PFSK-1 (cell line): ENCODE measurements around the gene BICD1.

Source experiments
- FOXP2 ChIP-seq: optimal IDR thresholded peaks from 2 replicates; pipeline ENCODE3; 2011; ENCODE audit warnings: borderline replicate concordance, control low read depth, inconsistent platforms; ENCODE audit not compliant: insufficient read depth; ENCODE audit errors: extremely low read length, extremely low read depth
- POLR2AphosphoS5 ChIP-seq: IDR thresholded peaks from 2 replicates; pipeline ENCODE4 v1.6.1; 2012; ENCODE audit warnings: low read depth, mild to moderate bottlenecking, control low read depth, low read length, moderate library complexity
- SIN3A ChIP-seq: IDR thresholded peaks from 2 replicates; pipeline ENCODE4 v1.6.1; 2012; ENCODE audit warnings: mild to moderate bottlenecking, low read length, moderate library complexity, borderline replicate concordance; ENCODE audit not compliant: insufficient read depth
- TAF1 ChIP-seq: IDR thresholded peaks from 2 replicates; pipeline ENCODE4 v1.6.1; 2012; ENCODE audit warnings: low read length, control low read depth, borderline replicate concordance; ENCODE audit not compliant: insufficient read depth
- TF ChIP-seq, protein P1 (sequence below), 2 experiments: IDR thresholded peaks; 2 replicates each; pipeline versions ENCODE4 v1.6.1 to v1.8.0; 2011 to 2012; ENCODE audit warnings: low read depth in 2 of 2, low read length in 2 of 2, control low read depth in 1 of 2, inconsistent platforms in 1 of 2, mild to moderate bottlenecking in 1 of 2, moderate library complexity in 1 of 2; ENCODE audit not compliant: insufficient read depth in 1 of 2

DNA sequence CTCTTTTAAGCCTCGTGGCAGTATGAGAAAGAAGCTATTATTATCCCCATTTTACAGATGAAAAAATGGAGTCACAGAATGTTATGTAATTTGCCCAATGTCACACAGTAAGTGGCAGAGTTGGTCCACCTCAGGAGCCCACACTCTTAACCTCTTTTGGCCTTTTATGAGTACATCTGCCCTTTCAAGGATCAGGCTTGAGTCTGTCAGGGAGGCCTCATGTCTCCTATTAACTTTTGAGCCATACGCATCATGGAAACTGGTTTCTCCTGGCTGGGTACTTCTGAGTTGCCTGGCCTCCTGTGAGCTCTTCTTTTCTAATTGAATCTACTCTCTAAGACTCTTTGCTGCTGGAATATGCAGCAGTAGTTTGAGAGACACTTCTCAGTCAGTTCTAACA, 101.7 kb downstream of the BICD1 start:
- TF ChIP-seq POLR2AphosphoS5 = no peak
- TF ChIP-seq TAF1 = no peak
- TF ChIP-seq SIN3A = no peak
- TF ChIP-seq, protein P1, sequence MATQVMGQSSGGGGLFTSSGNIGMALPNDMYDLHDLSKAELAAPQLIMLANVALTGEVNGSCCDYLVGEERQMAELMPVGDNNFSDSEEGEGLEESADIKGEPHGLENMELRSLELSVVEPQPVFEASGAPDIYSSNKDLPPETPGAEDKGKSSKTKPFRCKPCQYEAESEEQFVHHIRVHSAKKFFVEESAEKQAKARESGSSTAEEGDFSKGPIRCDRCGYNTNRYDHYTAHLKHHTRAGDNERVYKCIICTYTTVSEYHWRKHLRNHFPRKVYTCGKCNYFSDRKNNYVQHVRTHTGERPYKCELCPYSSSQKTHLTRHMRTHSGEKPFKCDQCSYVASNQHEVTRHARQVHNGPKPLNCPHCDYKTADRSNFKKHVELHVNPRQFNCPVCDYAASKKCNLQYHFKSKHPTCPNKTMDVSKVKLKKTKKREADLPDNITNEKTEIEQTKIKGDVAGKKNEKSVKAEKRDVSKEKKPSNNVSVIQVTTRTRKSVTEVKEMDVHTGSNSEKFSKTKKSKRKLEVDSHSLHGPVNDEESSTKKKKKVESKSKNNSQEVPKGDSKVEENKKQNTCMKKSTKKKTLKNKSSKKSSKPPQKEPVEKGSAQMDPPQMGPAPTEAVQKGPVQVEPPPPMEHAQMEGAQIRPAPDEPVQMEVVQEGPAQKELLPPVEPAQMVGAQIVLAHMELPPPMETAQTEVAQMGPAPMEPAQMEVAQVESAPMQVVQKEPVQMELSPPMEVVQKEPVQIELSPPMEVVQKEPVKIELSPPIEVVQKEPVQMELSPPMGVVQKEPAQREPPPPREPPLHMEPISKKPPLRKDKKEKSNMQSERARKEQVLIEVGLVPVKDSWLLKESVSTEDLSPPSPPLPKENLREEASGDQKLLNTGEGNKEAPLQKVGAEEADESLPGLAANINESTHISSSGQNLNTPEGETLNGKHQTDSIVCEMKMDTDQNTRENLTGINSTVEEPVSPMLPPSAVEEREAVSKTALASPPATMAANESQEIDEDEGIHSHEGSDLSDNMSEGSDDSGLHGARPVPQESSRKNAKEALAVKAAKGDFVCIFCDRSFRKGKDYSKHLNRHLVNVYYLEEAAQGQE (IDR thresholded peaks at IDR 0.05; ENCODE audit: insufficient read depth in 1 of 2, low read depth in 2 of 2, low read length in 2 of 2) = no peak
- TF ChIP-seq FOXP2 = no peak
